Trophoblast cell (in vitro differentiated cells and primary cell): Measurements from ENCODE around the gene MPHOSPH8.

Experiments
- DNase-seq, 2 donors: peaks; one replicate each; pipeline ENCODE4 v3.0.0-alpha.2; 2016
- H2AFZ ChIP-seq: 2 replicates; pipeline ENCODE4 v1.6.1; 2013; ENCODE audit warnings: low read length, moderate library complexity, mild to moderate bottlenecking; ENCODE audit not compliant: insufficient read depth, poor library complexity
- H2AK5ac ChIP-seq: 2 replicates; pipeline ENCODE4 v1.6.1; 2013; ENCODE audit warnings: mild to moderate bottlenecking, low read length
- H2BK120ac ChIP-seq: 2 replicates; pipeline ENCODE4 v1.6.1; 2013; ENCODE audit warnings: low read length, mild to moderate bottlenecking, moderate library complexity; ENCODE audit not compliant: insufficient read depth, poor library complexity
- H2BK12ac ChIP-seq: 2 replicates; pipeline ENCODE4 v1.6.1; 2013; ENCODE audit warnings: mild to moderate bottlenecking, low read length, moderate library complexity
- H2BK5ac ChIP-seq: 2 replicates; pipeline ENCODE4 v1.6.1; 2013; ENCODE audit warnings: low read length, low read depth, moderate library complexity, mild to moderate bottlenecking; ENCODE audit not compliant: poor library complexity
- H3K14ac ChIP-seq: 2 replicates; pipeline ENCODE4 v1.6.1; 2013; ENCODE audit warnings: mild to moderate bottlenecking, low read length
- H3K18ac ChIP-seq: 2 replicates; pipeline ENCODE4 v1.6.1; 2013; ENCODE audit warnings: mild to moderate bottlenecking, low read length
- H3K23ac ChIP-seq: 2 replicates; pipeline ENCODE4 v1.6.1; 2013; ENCODE audit warnings: low read length
- H3K27ac ChIP-seq: 2 replicates; pipeline ENCODE4 v1.5.1; 2013; ENCODE audit warnings: low read depth, mild to moderate bottlenecking, inconsistent platforms, low read length, moderate library complexity
- H3K27me3 ChIP-seq: 2 replicates; pipeline ENCODE4 v1.6.1; 2013; ENCODE audit warnings: inconsistent platforms, mild to moderate bottlenecking, low read length, moderate library complexity; ENCODE audit not compliant: insufficient read depth
- H3K36me3 ChIP-seq, 2 experiments: 1 replicate in 1 of 2; 2 replicates in 1 of 2; pipeline ENCODE4 v1.6.1; 2013; ENCODE audit warnings: low read length in 2 of 2, mild to moderate bottlenecking in 2 of 2, moderate library complexity in 1 of 2; ENCODE audit not compliant: insufficient read depth in 2 of 2, control insufficient read depth in 1 of 2
- H3K4ac ChIP-seq: 2 replicates; pipeline ENCODE4 v1.6.1; 2013; ENCODE audit warnings: low read depth, mild to moderate bottlenecking, low read length, moderate library complexity
- H3K4me1 ChIP-seq, 2 experiments: 1 replicate in 1 of 2; 2 replicates in 1 of 2; pipeline ENCODE4 v1.6.1; 2013; ENCODE audit warnings: low read length in 2 of 2, mild to moderate bottlenecking in 2 of 2, moderate library complexity in 1 of 2; ENCODE audit not compliant: insufficient read depth in 2 of 2, control insufficient read depth in 1 of 2
- H3K4me2 ChIP-seq: 2 replicates; pipeline ENCODE4 v1.6.1; 2013; ENCODE audit warnings: inconsistent platforms, mild to moderate bottlenecking, low read length, moderate library complexity
- H3K4me3 ChIP-seq: 2 replicates; pipeline ENCODE4 v1.5.1; 2013; ENCODE audit warnings: mild to moderate bottlenecking, low read depth, low read length, inconsistent platforms
- H3K79me1 ChIP-seq: one replicate; pipeline ENCODE4 v1.6.1; 2013; ENCODE audit warnings: low read length
- H3K79me2 ChIP-seq: 2 replicates; pipeline ENCODE4 v1.6.1; 2013; ENCODE audit warnings: low read length, mild to moderate bottlenecking; ENCODE audit not compliant: control insufficient read depth, insufficient read depth, poor library complexity
- H3K9ac ChIP-seq: 2 replicates; pipeline ENCODE4 v1.6.1; 2013; ENCODE audit warnings: mild to moderate bottlenecking, low read length
- H3K9me3 ChIP-seq: 2 replicates; pipeline ENCODE4 v1.6.1; 2013; ENCODE audit warnings: low read depth, mild to moderate bottlenecking, control low read depth, inconsistent platforms, low read length; ENCODE audit not compliant: insufficient read depth
- H4K12ac ChIP-seq: 2 replicates; pipeline ENCODE4 v1.6.1; 2013; ENCODE audit warnings: low read depth, mild to moderate bottlenecking, low read length, moderate library complexity
- H4K8ac ChIP-seq: 2 replicates; pipeline ENCODE4 v1.6.1; 2013; ENCODE audit warnings: low read depth, mild to moderate bottlenecking, low read length, moderate library complexity
- H4K91ac ChIP-seq: one replicate; pipeline ENCODE4 v1.6.1; 2013; ENCODE audit warnings: low read depth, mild to moderate bottlenecking, low read length, moderate library complexity
- WGBS: extraction: QIAGEN DNeasy Blood & Tissue Kit; methylation state at CpG from one replicate; pipeline ENCODE4 v1.1.7; 2013; ENCODE audit warnings: missing lambda C conversion rate; ENCODE audit not compliant: insufficient read length, insufficient coverage; ENCODE audit errors: extremely low coverage; 5-methylcytosine and 5-hydroxymethylcytosine counted together

The MPHOSPH8 gene

DNA sequence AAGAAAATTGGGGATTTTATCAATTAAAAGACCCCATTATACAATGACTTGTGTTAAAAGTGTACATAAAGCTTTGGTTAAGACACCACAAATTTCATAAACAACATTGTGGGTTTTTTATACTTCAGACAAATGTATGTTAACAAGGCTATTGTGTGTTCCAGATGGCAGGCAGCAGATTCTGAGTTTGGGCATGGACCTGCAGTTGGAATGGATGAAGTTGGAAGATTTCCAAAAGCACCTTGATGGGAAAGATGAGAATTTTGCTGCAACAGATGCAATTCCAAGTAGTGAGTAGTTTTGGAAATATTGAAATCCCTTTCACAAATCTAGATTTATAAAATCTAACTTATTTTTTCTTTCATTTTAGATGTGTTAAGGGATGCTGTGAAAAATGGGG is 25.4 kb downstream of the MPHOSPH8 start:
- Histone ChIP-seq H3K23ac (no peak overlapping the region), H3K4me2 (no peak overlapping the region), H3K9ac (no peak overlapping the region), H3K27me3 (no peaks in the 10 kb centered on the region), H3K4ac (no peak overlapping the region), H3K4me3 (no peak overlapping the region), H4K12ac (no peak overlapping the region), H3K27ac (no peak overlapping the region), H3K79me2 (no peaks in the 10 kb centered on the region), H2BK5ac (no peak overlapping the region), H3K4me1 (peaks cover 10 to 17% of the 10 kb centered on the region in 2 experiments), H4K8ac (no peak overlapping the region), H3K9me3 (no peaks in the 10 kb centered on the region), H2BK12ac (no peak overlapping the region), H2BK120ac (no peak overlapping the region), H4K91ac (no peak overlapping the region), H2AK5ac (no peak overlapping the region), H2AFZ (no peak overlapping the region), H3K36me3 (peaks cover 20 to 23% of the 10 kb centered on the region in 2 experiments), H3K79me1 (no peaks in the 10 kb centered on the region), H3K14ac (no peak overlapping the region), H3K18ac (no peak overlapping the region)
- DNase-seq = no peak

GRCh38 chr13:19661126-19661525 is 27.7 kb downstream of the MPHOSPH8 start:
- H2BK5ac ChIP-seq = no peak overlapping the region

DNA sequence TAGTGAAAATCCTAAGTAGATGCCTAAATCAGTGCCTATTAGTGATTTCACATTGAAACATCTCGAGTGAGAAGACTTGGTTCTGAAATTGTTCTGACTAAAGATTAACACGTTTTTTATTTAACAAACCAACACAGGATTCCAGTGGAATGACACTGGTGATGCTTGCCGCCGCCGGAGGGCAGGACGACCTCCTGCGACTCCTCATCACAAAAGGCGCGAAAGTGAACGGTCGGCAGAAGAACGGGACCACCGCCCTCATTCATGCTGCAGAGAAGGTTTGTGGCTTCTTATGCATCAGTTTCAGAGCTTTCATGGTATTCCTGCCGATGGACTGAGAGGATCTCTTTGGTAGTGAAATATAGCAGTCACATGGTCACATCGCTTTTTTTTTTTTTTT is 28.1 kb downstream of the MPHOSPH8 start:
- H2BK12ac ChIP-seq = no peak overlapping the region
- no peak overlapping the region for H3K4me2 ChIP-seq
- no peak overlapping the region for H3K14ac ChIP-seq
- WGBS = no CpG with 5 or more reads among the region's 15 CpGs
- H3K23ac ChIP-seq = no peak overlapping the region
- H3K79me2 ChIP-seq = no peaks in the 10 kb centered on the region
- H4K91ac ChIP-seq = no peak overlapping the region
- no peak overlapping the region for H2BK5ac ChIP-seq
- no peak overlapping the region for H3K4me3 ChIP-seq
- no peak overlapping the region for H3K9ac ChIP-seq
- no peak overlapping the region for H3K4ac ChIP-seq
- no peaks in the 10 kb centered on the region for H3K27me3 ChIP-seq
- no peaks in the 10 kb centered on the region for H3K9me3 ChIP-seq
- H4K12ac ChIP-seq = no peak overlapping the region
- no peaks in the 10 kb centered on the region for H3K79me1 ChIP-seq
- H3K18ac ChIP-seq = no peak overlapping the region
- no peak overlapping the region for H3K27ac ChIP-seq
- H3K4me1 ChIP-seq = peaks cover 10 to 17% of the 10 kb centered on the region in 2 experiments
- H4K8ac ChIP-seq = no peak overlapping the region
- peaks cover 40 to 42% of the 10 kb centered on the region in 2 experiments for H3K36me3 ChIP-seq
- no peak overlapping the region for H2AFZ ChIP-seq
- no peak overlapping the region for H2AK5ac ChIP-seq
- no peak overlapping the region for H2BK120ac ChIP-seq
- DNase-seq = no peak

More at GRCh38 chr13:19661126-19661525, 27.7 kb downstream of the MPHOSPH8 start:
- H3K27me3 ChIP-seq = no peaks in the 10 kb centered on the region
- no peak for DNase-seq
- no peak overlapping the region for H3K4me3 ChIP-seq
- no peak overlapping the region for H3K4me2 ChIP-seq
- H2AK5ac ChIP-seq = no peak overlapping the region
- no peaks in the 10 kb centered on the region for H3K79me2 ChIP-seq
- H3K23ac ChIP-seq = no peak overlapping the region
- H2BK120ac ChIP-seq = no peak overlapping the region
- H3K18ac ChIP-seq = no peak overlapping the region
- no peak overlapping the region for H4K12ac ChIP-seq
- no peak overlapping the region for H3K9ac ChIP-seq
- no peak overlapping the region for H2AFZ ChIP-seq
- peaks cover 10 to 17% of the 10 kb centered on the region in 2 experiments for H3K4me1 ChIP-seq
- H3K9me3 ChIP-seq = no peaks in the 10 kb centered on the region
- WGBS = no CpG with 5 or more reads among the region's 2 CpGs
- no peak overlapping the region for H4K8ac ChIP-seq
- H4K91ac ChIP-seq = no peak overlapping the region
- no peaks in the 10 kb centered on the region for H3K79me1 ChIP-seq
- H3K4ac ChIP-seq = no peak overlapping the region
- H2BK12ac ChIP-seq = no peak overlapping the region
- H3K27ac ChIP-seq = no peak overlapping the region
- peaks cover 38 to 39% of the 10 kb centered on the region in 2 experiments for H3K36me3 ChIP-seq
- no peak overlapping the region for H3K14ac ChIP-seq

DNA sequence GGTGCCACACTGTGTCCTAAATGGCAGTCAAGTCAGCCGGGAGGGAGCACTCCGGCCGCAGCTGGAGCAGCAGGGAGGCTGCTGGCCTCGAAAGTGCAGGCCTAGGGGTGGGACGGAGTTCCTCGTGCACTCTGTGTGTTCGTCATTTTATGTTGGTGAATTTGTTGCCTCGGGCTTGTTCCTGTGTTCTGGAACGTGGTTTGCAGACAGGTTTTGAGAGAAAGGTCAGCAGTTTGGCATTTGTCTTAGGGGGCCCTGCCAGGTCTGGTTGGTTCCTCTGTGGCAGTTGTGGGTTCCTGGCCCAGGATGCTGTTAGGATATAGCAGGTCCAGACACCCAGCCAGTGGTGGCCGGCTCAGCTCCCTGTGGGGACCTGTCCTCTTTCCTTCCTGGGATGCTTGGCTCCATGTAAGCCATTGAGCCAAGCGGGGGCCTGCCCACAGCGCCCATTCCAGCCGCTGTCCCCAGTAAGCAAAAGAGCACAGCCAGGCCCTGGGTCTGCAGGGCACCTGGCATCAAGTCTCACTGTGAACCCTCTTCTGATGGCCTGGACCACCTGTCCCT is 30.0 kb downstream of the MPHOSPH8 start:
- H4K12ac ChIP-seq = peak overlapping the region; percentile 25
- no peak overlapping the region for H3K18ac ChIP-seq
- H4K91ac ChIP-seq = no peak overlapping the region
- no peak overlapping the region for H4K8ac ChIP-seq
- H2AFZ ChIP-seq = no peak overlapping the region
- H3K4me2 ChIP-seq = no peak overlapping the region
- no peak overlapping the region for H2AK5ac ChIP-seq
- no peaks in the 10 kb centered on the region for H3K27me3 ChIP-seq
- no peaks in the 10 kb centered on the region for H3K79me2 ChIP-seq
- no peaks in the 10 kb centered on the region for H3K9me3 ChIP-seq
- H3K4me1 ChIP-seq = peaks cover 7 to 9% of the 10 kb centered on the region in 2 experiments
- no peak overlapping the region for H3K23ac ChIP-seq
- no peak overlapping the region for H3K4ac ChIP-seq
- peak; percentile 86 to 92 for DNase-seq
- H3K36me3 ChIP-seq = peaks cover 46 to 51% of the 10 kb centered on the region in 2 experiments
- H3K79me1 ChIP-seq = no peaks in the 10 kb centered on the region
- no CpG with 5 or more reads among the region's 13 CpGs for WGBS
- H3K9ac ChIP-seq = no peak overlapping the region
- no peak overlapping the region for H3K27ac ChIP-seq
- no peak overlapping the region for H3K4me3 ChIP-seq
- no peak overlapping the region for H2BK120ac ChIP-seq
- H2BK12ac ChIP-seq = no peak overlapping the region
- H2BK5ac ChIP-seq = no peak overlapping the region
- H3K14ac ChIP-seq = no peak overlapping the region
